ENCODE measurements around the gene ELP4. TPM values are rescaled to one million over a fixed set of nuclear protein-coding genes. Genes with fewer than 3 reads are reported as not detected.

The ELP4 gene
- total and polyA plus RNA-seq, 2 experiments from 2014 or later, result 28.2 to 38.3 TPM

- TF ChIP-seq ZNF114 (CRISPR knock-in tag; IDR thresholded peaks at IDR 0.05), result no peak
- TF ChIP-seq CTCF (conservative IDR thresholded peaks at IDR 0.05; ENCODE audit: low read depth in 2 of 2), result no peak
- TF ChIP-seq STAT1 (IDR thresholded peaks at IDR 0.05; ENCODE audit: unreplicated experiment), result no peak
- no peak for TF ChIP-seq POLR2AphosphoS5 (IDR thresholded peaks at IDR 0.05; ENCODE audit: low read depth)
- TF ChIP-seq ZNF331 (CRISPR knock-in tag; IDR thresholded peaks at IDR 0.05; ENCODE audit: low read depth), result no peak
- Histone ChIP-seq H3K36me3 (ENCODE audit: insufficient read depth) (no peaks in the 10 kb centered on the region), H3K79me2 (replicated peaks; ENCODE audit: insufficient read depth) (no peaks in the 10 kb centered on the region), H3K27ac (ENCODE audit: low read depth) (no peak overlapping the region), H4K20me1 (replicated peaks; ENCODE audit: insufficient read depth) (no peaks in the 10 kb centered on the region), H3K4me1 (ENCODE audit: insufficient read depth) (peaks cover 9% of the 10 kb centered on the region; the same call in 1 of the 2 replicates), H3K4me2 (no peak overlapping the region), H3K27me3 (ENCODE audit: insufficient read depth) (no peaks in the 10 kb centered on the region), H3K4me3 (no peak overlapping the region), H3F3A (replicated peaks; ENCODE audit: low read depth) (no peaks in the 10 kb centered on the region), H2AFZ (no peak overlapping the region), H3K9me2 (ENCODE audit: insufficient read depth) (no peaks in the 10 kb centered on the region)
- no peak overlapping the region for H3K27ac Mint-ChIP-seq
- no peaks in the 10 kb centered on the region for H3K36me3 Mint-ChIP-seq (ENCODE audit: low read depth)
- H3K9me3 Mint-ChIP-seq, result no peaks in the 10 kb centered on the region
- no peak overlapping the region for H3K4me3 Mint-ChIP-seq
- H3K4me1 Mint-ChIP-seq, result peaks cover 14% of the 10 kb centered on the region; the same call in 2 of the 3 replicates
- H3K27me3 Mint-ChIP-seq (ENCODE audit: insufficient read depth, low read depth, poor library complexity), result no peaks in the 10 kb centered on the region
- DNase-seq (ENCODE audit: low spot score) (no peak), ATAC-seq (no peak)
Observed at GRCh38 chr11:31784611-31785010, 275.0 kb downstream of the ELP4 start.

GRCh38 chr11:31786996-31787685 is 277.6 kb downstream of the ELP4 start:
- Histone ChIP-seq H2AFZ (no peak overlapping the region), H3K4me2 (no peak overlapping the region), H3K79me2 (replicated peaks; ENCODE audit: insufficient read depth) (no peaks in the 10 kb centered on the region), H3K27me3 (ENCODE audit: insufficient read depth) (no peaks in the 10 kb centered on the region), H3K36me3 (ENCODE audit: insufficient read depth) (no peaks in the 10 kb centered on the region), H3K4me1 (ENCODE audit: insufficient read depth) (no peaks in the 10 kb centered on the region), H3K27ac (ENCODE audit: low read depth) (no peak overlapping the region), H4K20me1 (replicated peaks; ENCODE audit: insufficient read depth) (no peaks in the 10 kb centered on the region), H3F3A (replicated peaks; ENCODE audit: low read depth) (no peaks in the 10 kb centered on the region), H3K9me2 (ENCODE audit: insufficient read depth) (peaks cover 3% of the 10 kb centered on the region; the same call in 1 of the 2 replicates), H3K4me3 (no peak overlapping the region)
- H3K4me3 Mint-ChIP-seq, result no peak overlapping the region
- DNase-seq (ENCODE audit: low spot score) (peak; percentile 16), ATAC-seq (peak; percentile 62)
- no peaks in the 10 kb centered on the region for H3K9me3 Mint-ChIP-seq
- H3K27ac Mint-ChIP-seq, result no peak overlapping the region
- no peaks in the 10 kb centered on the region for H3K27me3 Mint-ChIP-seq (ENCODE audit: insufficient read depth, low read depth, poor library complexity)
- no peaks in the 10 kb centered on the region for H3K36me3 Mint-ChIP-seq (ENCODE audit: low read depth)
- peaks cover 4% of the 10 kb centered on the region; the same call in 2 of the 3 replicates for H3K4me1 Mint-ChIP-seq
- TF ChIP-seq STAT1 (IDR thresholded peaks at IDR 0.05; ENCODE audit: unreplicated experiment) (no peak), ZNF462 (CRISPR knock-in tag; IDR thresholded peaks at IDR 0.05) (no peak), JUNB (IDR thresholded peaks at IDR 0.05; ENCODE audit: unreplicated experiment) (no peak), ETS1 (IDR thresholded peaks at IDR 0.05) (no peak), ZNF114 (CRISPR knock-in tag; IDR thresholded peaks at IDR 0.05) (no peak), CTCF (conservative IDR thresholded peaks at IDR 0.05; ENCODE audit: low read depth in 2 of 2) (no peak), ZNF331 (CRISPR knock-in tag; IDR thresholded peaks at IDR 0.05; ENCODE audit: low read depth) (no peak), POLR2AphosphoS5 (IDR thresholded peaks at IDR 0.05; ENCODE audit: low read depth) (no peak)
